ENCODE results near the gene ANKK1.

The ANKK1 gene

DNA sequence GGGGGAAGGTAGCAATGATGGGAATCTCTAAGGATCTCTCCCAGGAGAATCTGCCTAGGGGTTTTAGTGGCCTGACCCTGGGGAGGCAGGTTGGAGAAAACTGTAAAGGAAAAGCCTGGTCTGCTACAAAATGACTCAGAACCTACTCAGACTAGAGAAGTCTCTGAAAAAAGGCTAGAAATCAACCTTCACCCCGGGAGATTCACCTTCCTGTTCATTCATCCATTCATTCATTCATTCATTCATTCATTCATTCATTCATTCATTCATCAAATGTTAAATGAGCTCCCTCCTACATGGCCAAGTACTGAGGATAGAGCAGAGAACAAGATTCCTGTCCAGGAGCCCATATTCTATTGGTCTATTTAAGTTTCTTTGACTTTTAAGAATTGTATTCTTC is 8.9 kb upstream of the ANKK1 start:
- DNase-seq (ENCODE audit: low read depth): no peak

- DNase-seq (ENCODE audit: low read depth): no peak
Measured at GRCh38 chr11:113382121-113382520, 5.5 kb upstream of the ANKK1 start.

DNA sequence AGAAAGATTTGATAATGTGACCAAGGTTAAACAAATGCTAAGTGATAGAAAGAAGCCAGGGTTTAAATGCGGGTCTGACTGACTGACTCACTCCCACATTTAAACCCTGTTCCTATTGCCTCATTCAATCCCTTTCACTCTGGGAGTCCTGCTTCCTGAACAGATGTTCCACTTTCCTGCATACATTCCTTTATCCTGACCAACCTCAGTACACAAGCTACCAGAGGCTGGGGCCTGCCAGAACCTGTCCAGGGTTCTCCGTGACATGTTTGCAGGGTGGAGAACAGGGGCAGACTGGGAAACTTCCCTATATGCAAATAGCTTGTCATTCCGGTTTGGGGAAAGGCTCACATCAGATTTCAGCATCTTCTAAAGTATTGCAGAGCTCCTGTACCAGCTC is 3.0 kb upstream of the ANKK1 start:
- DNase-seq (ENCODE audit: low read depth): no peak

GRCh38 chr11:113385749-113386148 is 1.8 kb upstream of the ANKK1 start:
- DNase-seq (ENCODE audit: low read depth): no peak

- DNase-seq (ENCODE audit: low read depth): no peak
Measured at GRCh38 chr11:113386866-113387265, 713 bp upstream of the ANKK1 start.

DNA sequence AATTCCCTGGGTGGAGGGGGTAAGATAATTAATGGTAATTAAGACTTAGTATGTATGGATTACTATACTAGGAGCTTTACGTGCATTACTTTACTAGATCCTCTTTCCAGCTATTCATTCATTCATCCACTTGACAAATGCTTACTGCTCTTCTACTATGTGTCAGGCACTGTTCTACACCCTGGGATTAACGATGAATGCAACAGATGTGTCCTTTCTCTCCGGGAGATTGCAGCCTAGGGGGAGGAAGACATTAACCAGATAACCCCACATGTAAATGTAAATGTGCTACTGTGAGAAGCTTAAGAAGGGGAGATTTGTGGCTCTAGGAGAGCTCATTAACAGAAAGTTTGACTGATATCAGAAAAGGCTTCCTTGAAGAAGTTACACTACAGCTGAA is 1.7 kb downstream of the ANKK1 start:
- DNase-seq (ENCODE audit: low read depth): no peak

GRCh38 chr11:113392236-113392921 is 4.8 kb downstream of the ANKK1 start:
- no peak for DNase-seq (ENCODE audit: low read depth)

DNA sequence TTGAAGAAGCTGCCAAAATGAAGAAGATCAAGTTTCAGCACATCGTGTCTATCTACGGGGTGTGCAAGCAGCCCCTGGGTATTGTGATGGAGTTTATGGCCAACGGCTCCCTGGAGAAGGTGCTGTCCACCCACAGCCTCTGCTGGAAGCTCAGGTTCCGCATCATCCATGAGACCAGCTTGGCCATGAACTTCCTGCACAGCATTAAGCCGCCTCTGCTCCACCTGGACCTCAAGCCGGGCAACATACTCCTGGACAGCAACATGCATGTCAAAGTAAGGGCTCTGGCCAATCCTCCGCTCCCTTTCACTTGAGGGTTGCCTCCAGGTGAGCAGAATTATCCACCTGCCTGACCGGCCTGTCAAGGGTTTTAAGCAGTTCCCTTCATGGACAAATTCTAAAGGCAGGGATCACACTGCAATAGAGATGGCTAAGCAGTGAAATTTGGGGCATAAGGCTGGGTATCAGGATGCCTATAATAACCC is 6.0 kb downstream of the ANKK1 start:
- DNase-seq (ENCODE audit: low read depth): no peak

GRCh38 chr11:113394919-113395318 is 7.3 kb downstream of the ANKK1 start:
- DNase-seq (ENCODE audit: low read depth): no peak

- DNase-seq (ENCODE audit: low read depth): no peak
Measured at GRCh38 chr11:113395782-113396336, 8.3 kb downstream of the ANKK1 start.

- no peak for DNase-seq (ENCODE audit: low read depth)
Measured at GRCh38 chr11:113396690-113397089, 9.1 kb downstream of the ANKK1 start.

- no peak for DNase-seq (ENCODE audit: low read depth)
Measured at GRCh38 chr11:113397212-113397611, 9.6 kb downstream of the ANKK1 start.

DNA sequence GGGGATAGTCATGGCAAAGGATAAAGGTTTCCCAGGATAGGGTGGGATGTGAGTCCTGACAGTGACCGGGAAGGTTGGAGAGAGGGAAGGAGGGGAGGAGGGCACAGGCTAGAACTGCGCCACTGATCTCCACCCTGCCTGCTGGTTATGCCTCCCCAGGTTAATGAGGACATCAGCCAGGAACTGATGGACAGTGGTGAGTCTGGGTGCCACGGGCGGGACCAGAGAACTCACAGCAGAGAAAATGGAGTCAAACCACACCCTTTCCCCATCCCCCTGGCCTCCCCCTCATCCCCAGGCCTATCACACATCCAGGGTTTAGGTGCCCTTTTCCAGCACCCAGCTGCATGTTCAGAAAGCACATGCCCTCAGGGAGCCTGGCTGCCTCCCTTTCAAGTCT is 10.2 kb downstream of the ANKK1 start:
- no peak for DNase-seq (ENCODE audit: low read depth)

GRCh38 chr11:113398669-113399430 is 11.3 kb downstream of the ANKK1 start:
- no peak for DNase-seq (ENCODE audit: low read depth)

- no peak for DNase-seq (ENCODE audit: low read depth)
Measured at GRCh38 chr11:113400631-113401230, 13.2 kb downstream of the ANKK1 start.

DNA sequence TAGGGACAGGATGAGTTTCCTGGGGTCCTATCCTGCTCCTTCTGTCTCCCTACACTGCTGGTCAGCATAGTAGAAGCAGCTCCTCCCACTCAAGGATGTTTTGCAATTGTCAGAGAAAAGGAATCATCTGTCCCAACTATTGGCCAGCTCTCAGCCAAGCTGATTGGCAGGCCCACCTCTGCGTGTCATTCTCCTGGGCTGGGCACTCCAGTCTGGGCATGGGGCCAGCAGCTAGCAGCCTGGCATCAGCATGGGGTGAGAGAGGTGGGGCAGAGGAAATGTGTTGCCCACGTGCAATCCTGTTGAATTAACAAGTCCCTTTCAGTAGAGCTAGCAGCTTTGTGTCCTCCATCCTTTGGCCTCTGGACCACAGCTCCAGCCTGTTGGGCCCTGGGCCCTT is 14.1 kb downstream of the ANKK1 start:
- DNase-seq (ENCODE audit: low read depth): no peak

DNA sequence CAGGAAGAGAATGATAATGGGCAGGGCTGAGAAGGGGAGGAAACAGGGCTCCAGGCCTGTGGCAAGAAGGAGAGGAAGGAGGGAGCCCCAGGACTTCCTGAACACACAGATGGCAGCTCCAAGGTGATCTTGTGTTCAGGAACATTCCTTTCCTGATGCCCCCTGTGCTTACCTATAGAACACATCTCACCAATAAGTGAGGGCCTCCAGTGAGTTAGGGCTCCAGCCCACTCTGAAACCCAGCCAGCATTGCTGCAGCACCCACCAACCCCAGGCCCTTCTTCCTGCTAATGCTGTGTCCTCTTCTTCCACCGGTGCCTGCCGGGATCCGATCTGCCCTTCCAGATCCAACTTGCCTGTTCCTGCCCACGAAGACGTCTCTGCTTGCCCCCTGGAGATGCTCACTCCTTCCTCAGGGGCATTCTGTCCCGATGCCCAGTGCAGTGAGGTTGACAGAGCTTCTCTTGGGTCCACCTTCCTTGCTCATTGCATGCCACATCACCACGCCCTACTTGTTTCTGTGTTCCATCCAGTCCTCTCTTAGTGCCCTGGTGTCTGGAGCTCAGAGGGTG is 17.4 kb downstream of the ANKK1 start:
- DNase-seq (ENCODE audit: low read depth): no peak

GRCh38 chr11:113405724-113406478 is 18.3 kb downstream of the ANKK1 start:
- DNase-seq (ENCODE audit: low read depth): no peak

DNA sequence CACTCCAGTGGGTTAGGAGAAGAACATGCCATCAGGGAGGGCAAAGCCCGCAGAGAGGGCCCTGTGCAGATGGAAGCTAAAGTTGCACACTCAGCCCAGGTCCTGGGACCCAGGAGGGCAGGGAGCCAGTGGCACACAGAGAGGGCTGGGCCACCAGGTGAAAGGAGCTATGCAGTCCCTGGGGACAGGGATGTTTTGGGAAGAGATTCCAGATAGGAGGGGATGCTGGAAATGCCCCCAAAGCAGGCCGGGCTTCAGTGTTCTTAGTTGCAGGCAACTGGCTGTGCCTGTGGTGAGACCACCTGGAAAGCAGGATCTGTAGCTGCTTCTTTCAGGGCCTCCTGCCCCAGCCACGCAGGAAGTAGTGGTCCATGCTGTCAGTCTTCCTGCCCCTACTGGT is 19.6 kb downstream of the ANKK1 start:
- no peak for DNase-seq (ENCODE audit: low read depth)

DNA sequence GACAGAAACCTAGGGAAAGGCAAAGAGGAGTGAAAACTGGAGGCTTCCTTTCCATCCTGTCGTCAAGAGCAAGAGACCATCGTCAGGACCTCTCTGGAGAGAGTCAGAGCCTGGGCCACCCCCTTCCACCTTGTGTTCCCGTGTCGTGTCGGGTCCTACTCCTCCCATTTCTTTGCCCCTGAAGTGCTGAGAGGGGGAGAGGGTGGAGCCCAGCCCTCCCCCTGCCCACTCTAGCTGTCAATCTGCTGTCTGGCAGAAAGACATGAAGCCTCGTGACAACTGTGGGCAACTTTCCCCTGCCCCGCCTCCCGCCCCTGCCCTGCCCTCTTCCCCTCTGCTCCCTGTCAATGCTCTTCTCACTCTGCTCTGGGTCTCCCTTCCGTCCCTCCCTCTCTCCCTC is 20.6 kb downstream of the ANKK1 start:
- no peak for DNase-seq (ENCODE audit: low read depth)

GRCh38 chr11:113408887-113409286 is 21.3 kb downstream of the ANKK1 start:
- DNase-seq (ENCODE audit: low read depth): no peak

DNA sequence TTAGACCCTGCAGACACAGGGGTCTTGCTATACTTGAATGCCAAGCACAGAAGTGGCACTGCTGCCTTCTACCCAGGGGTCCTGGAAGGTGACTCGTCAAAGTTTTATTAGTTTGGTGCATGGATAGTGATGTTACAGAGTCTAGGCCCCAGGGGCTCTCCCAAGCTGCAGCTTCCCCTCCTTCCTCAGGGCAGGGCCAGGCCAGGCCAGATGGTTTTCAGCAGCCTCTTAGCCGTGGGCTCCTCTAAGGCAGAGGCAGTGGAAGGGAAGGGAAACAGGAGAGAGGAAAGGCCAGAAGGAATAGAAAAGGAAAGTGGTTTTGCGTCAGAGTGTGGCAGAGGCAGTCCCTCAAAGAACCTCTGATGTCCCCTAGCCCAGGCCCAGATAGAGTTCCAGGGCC is 21.9 kb downstream of the ANKK1 start:
- DNase-seq (ENCODE audit: low read depth): no peak

Data from stimulated activated CD8-positive, alpha-beta memory T cell treated with anti-CD3 and anti-CD28 coated beads, Interleukin-4, amount 100 ng/mL, for 24 hours (primary cell).